Uterus (tissue), 4 donors: ENCODE measurements around the gene CACNA1C. TPM values are rescaled to one million over a fixed set of nuclear protein-coding genes. Genes with fewer than 3 reads are reported as not detected.
A peak's percentile ranks its signal among the peaks of the same experiment; 100 is the strongest.

Experiments used
- DNase-seq, 2 donors: peaks; one replicate each; pipeline ENCODE4 v3.0.0-alpha.2; 2019 to 2020
- H3K27ac ChIP-seq, 2 donors: fragments of 200-600 bp; sonication (generic); 1 replicate in 1 of 2; 2 replicates in 1 of 2; pipeline ENCODE4 v1.5.1; 2016 to 2018
- H3K27me3 ChIP-seq, 2 donors: fragments of 200-600 bp; sonication (generic); one replicate each; pipeline ENCODE4 v1.5.1; 2018 to 2019; ENCODE audit warnings: control low read depth in 1 of 2
- H3K36me3 ChIP-seq, 2 donors: fragments of 200-600 bp; sonication (generic); one replicate each; pipeline ENCODE4 v1.5.1; 2019; ENCODE audit warnings: control low read depth in 1 of 2
- H3K4me1 ChIP-seq, 2 donors: fragments of 200-600 bp; sonication (generic); one replicate each; pipeline ENCODE4 v1.5.1; 2018 to 2019; ENCODE audit warnings: control low read depth in 1 of 2
- H3K4me3 ChIP-seq, 2 donors: fragments of 200-600 bp; sonication (generic); 1 replicate in 1 of 2; 2 replicates in 1 of 2; pipeline ENCODE4 v1.5.1; 2018 to 2019; ENCODE audit warnings: mild to moderate bottlenecking in 1 of 2
- H3K9me3 ChIP-seq, 2 donors: fragments of 200-600 bp; sonication (generic); one replicate each; pipeline ENCODE4 v1.5.1; 2019; ENCODE audit warnings: control low read depth in 1 of 2
- CTCF ChIP-seq, 4 experiments: fragments of 200-600 bp in 2 of 4; fragments of 450-650 bp in 2 of 4; sonication (generic) in 2 of 4; IDR thresholded peaks; one replicate each; pipeline ENCODE4 v1.5.1; 2016 to 2019; ENCODE audit warnings: antibody characterized with exemption in 4 of 4, mild to moderate bottlenecking in 2 of 4, moderate library complexity in 1 of 4
- POLR2A ChIP-seq, 2 donors: fragments of 450-650 bp; IDR thresholded peaks; one replicate each; pipeline ENCODE4 v1.6.1; 2016; ENCODE audit warnings: antibody characterized with exemption in 2 of 2, mild to moderate bottlenecking in 1 of 2, moderate library complexity in 1 of 2
- intact Hi-C: fragments of 100-400 bp; cut with DNase I; formaldehyde crosslinking; loops from one replicate; pipeline ENCODE4 v1.15.1; 2023; ENCODE audit warnings: low total_unique reads
- total RNA-seq, 4 donors: library from RNA; depleted of rRNA in 3 of 4; stranded (reverse); fragments of >200 nt in 3 of 4; gene quantifications; one replicate each; pipeline versions ENCODE4 v1.1.0 to v1.2.4, GENCODE V29; 2014 to 2023
- donor health status: DM: yes; HTN: yes; CAD: no.

The CACNA1C gene
- total RNA-seq, 4 donors from 2014 or later: 15.9 to 121 (median 32.1) TPM

DNA sequence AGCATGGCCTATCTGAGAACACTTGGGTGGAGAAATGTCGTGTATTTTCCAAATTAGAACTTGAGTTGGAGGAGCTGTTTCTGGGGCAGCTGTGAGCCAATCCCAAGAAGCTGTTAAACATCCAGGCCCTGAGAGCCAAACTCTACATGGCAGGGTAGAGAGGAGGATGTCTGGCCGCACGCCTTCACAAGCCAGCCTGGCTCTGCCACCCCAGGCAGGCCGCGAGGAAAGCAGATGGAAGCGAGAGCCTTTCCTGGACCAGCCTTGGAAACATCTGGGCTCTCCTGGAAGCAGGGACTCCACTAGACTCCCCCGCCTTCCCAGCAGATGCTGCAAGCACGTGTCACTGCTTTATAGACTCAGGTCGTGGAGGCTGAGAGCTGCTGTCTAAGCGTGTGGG lies 429.2 kb downstream of the CACNA1C start:
- H3K27me3 ChIP-seq: no peaks in the 10 kb centered on the region
- no peak for DNase-seq
- H3K4me1 ChIP-seq: no peaks in the 10 kb centered on the region
- no peak overlapping the region for H3K4me3 ChIP-seq
- H3K27ac ChIP-seq: no peak overlapping the region
- no peaks in the 10 kb centered on the region for H3K36me3 ChIP-seq
- no peak for TF ChIP-seq CTCF (IDR thresholded peaks at IDR 0.05)
- no peak for TF ChIP-seq POLR2A (IDR thresholded peaks at IDR 0.05)
- intact Hi-C loops: no loop called here
- no peaks in the 10 kb centered on the region for H3K9me3 ChIP-seq

DNA sequence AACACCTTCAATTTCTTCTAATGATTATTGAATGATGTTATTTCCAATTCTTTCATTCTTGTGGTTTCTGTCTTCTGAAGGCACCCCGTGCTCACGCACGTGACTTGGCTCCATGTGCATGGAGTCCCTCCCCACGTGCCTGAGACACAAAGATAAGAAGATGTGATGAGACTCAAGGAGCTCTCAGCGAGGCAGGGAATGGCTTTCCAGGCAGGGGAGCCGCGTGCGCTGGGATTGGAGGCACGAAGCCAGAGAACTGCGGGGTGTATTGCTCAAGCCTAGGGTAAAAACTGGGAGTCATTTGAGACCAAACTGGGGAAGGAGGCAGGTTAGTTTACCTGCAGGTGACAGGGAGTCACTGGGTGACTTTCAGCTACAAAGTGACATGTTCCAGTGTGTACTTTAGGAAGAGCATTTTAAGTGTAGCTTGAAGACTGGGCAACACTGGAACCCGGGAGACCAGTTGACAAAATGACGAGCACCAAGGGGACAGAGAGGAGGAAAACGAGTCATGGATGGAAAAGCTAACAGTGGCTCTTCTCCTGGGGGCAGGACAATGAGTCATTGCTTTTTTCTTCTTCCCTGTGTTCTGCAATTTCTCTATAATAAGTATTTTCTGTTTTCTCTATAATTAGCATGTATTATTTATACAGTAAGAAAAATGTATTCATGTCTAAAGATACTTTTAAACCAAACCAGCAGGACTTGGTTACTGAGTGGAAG lies 430.3 kb downstream of the CACNA1C start:
- no peaks in the 10 kb centered on the region for H3K9me3 ChIP-seq
- H3K4me1 ChIP-seq: no peaks in the 10 kb centered on the region
- intact Hi-C loops: no loop called here
- DNase-seq: peak in 1 of 2 donors; percentile 38
- H3K4me3 ChIP-seq: no peak overlapping the region
- H3K36me3 ChIP-seq: no peaks in the 10 kb centered on the region
- no peak overlapping the region for H3K27ac ChIP-seq
- TF ChIP-seq POLR2A (IDR thresholded peaks at IDR 0.05) (no peak), CTCF (IDR thresholded peaks at IDR 0.05) (no peak)
- H3K27me3 ChIP-seq: no peaks in the 10 kb centered on the region

DNA sequence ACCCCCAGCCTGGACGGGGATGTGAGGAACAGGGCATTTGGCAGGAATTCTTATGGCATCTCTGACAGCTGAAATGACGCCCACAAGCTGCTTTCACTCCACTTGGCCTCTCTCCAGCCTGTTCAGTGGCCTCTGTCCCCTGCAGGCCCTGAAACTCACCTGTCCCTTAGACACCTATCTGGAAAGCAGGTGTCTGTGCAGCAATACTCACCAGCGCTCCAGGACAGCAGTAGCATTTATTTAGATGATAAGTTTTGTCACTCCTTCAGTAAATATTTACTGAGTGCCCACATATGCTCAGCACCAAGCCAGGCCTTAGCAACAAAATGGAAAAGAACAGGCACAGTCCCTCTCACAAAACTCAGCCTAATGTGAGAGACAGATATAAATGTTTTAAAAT lies 430.9 kb downstream of the CACNA1C start:
- intact Hi-C loops: no loop called here
- TF ChIP-seq CTCF (IDR thresholded peaks at IDR 0.05) (no peak), POLR2A (IDR thresholded peaks at IDR 0.05) (no peak)
- H3K27ac ChIP-seq: no peak overlapping the region
- no peaks in the 10 kb centered on the region for H3K9me3 ChIP-seq
- H3K27me3 ChIP-seq: no peaks in the 10 kb centered on the region
- no peak for DNase-seq
- H3K4me3 ChIP-seq: no peak overlapping the region
- no peaks in the 10 kb centered on the region for H3K4me1 ChIP-seq
- no peaks in the 10 kb centered on the region for H3K36me3 ChIP-seq

- no peaks in the 10 kb centered on the region for H3K9me3 ChIP-seq
- TF ChIP-seq POLR2A (IDR thresholded peaks at IDR 0.05): no peak
- TF ChIP-seq CTCF (IDR thresholded peaks at IDR 0.05): no peak
- no peaks in the 10 kb centered on the region for H3K36me3 ChIP-seq
- intact Hi-C loops: no loop called here
- no peak for DNase-seq
- no peaks in the 10 kb centered on the region for H3K4me1 ChIP-seq
- H3K27ac ChIP-seq: no peak overlapping the region
- H3K4me3 ChIP-seq: no peak overlapping the region
- no peaks in the 10 kb centered on the region for H3K27me3 ChIP-seq
Observed at GRCh38 chr12:2484141-2484776, 431.5 kb downstream of the CACNA1C start.

DNA sequence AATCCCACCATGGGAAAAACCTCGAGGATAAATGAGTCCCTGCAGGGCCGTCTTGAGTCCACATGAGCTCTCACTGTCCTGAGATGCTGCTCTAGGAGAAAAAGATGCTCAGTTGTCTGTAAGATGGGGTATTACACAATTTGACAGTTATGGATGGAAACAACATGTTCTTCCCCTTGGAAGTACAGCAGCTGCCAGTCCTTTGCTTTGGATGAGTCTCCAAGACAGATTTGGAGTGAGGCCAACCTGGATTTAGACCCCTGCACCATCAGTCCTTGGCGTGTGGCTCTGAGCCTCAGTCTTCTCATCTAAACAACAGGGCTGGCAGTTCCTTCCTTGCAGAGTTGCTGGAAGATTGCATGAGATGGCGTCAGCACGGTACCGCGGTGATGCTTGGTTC lies 432.9 kb downstream of the CACNA1C start:
- DNase-seq: no peak
- no peak overlapping the region for H3K4me3 ChIP-seq
- intact Hi-C loops: no loop called here
- H3K9me3 ChIP-seq: no peaks in the 10 kb centered on the region
- H3K27ac ChIP-seq: no peak overlapping the region
- no peaks in the 10 kb centered on the region for H3K27me3 ChIP-seq
- H3K4me1 ChIP-seq: no peaks in the 10 kb centered on the region
- no peak for TF ChIP-seq CTCF (IDR thresholded peaks at IDR 0.05)
- TF ChIP-seq POLR2A (IDR thresholded peaks at IDR 0.05): no peak
- H3K36me3 ChIP-seq: no peaks in the 10 kb centered on the region
